Peyer's patch (tissue), 4 donors: ENCODE measurements around the gene PLEKHG3.

Experiments
- CTCF ChIP-seq, 6 experiments: fragments of 450-650 bp in 4 of 6; fragments of 200-600 bp in 2 of 6; sonication (generic) in 1 of 6; IDR thresholded peaks; one replicate each; pipeline ENCODE4 v1.5.1; 2017 to 2019; ENCODE audit warnings: antibody characterized with exemption in 6 of 6, mild to moderate bottlenecking in 3 of 6, moderate library complexity in 1 of 6
- POLR2A ChIP-seq, 2 donors: fragments of 450-650 bp; IDR thresholded peaks; one replicate each; pipeline ENCODE4 v1.5.1; 2017; ENCODE audit warnings: antibody characterized with exemption in 2 of 2, mild to moderate bottlenecking in 2 of 2, moderate library complexity in 2 of 2

GRCh38 chr14:64713677-64714076 is 9.5 kb downstream of the PLEKHG3 start:
- TF ChIP-seq CTCF (IDR thresholded peaks at IDR 0.05) (no peak), POLR2A (IDR thresholded peaks at IDR 0.05) (no peak)
